HG03439 (cell line): Measurements from ENCODE around the gene RIOK1.
A peak's percentile ranks its signal among the peaks of the same experiment; 100 is the strongest.
"Not testable (repeated sequence)": the region's sequence is repeated elsewhere in the genome, so short reads cannot be mapped to it uniquely, and the experiment has no call there.

Source experiments
- ATAC-seq: cut with Tn5 transposase; IDR thresholded peaks from one replicate; pipeline ENCODE4 v1.9.1; 2021; ENCODE audit warnings: mild to moderate bottlenecking, moderate library complexity; ENCODE audit not compliant: unreplicated experiment

Gene RIOK1

DNA sequence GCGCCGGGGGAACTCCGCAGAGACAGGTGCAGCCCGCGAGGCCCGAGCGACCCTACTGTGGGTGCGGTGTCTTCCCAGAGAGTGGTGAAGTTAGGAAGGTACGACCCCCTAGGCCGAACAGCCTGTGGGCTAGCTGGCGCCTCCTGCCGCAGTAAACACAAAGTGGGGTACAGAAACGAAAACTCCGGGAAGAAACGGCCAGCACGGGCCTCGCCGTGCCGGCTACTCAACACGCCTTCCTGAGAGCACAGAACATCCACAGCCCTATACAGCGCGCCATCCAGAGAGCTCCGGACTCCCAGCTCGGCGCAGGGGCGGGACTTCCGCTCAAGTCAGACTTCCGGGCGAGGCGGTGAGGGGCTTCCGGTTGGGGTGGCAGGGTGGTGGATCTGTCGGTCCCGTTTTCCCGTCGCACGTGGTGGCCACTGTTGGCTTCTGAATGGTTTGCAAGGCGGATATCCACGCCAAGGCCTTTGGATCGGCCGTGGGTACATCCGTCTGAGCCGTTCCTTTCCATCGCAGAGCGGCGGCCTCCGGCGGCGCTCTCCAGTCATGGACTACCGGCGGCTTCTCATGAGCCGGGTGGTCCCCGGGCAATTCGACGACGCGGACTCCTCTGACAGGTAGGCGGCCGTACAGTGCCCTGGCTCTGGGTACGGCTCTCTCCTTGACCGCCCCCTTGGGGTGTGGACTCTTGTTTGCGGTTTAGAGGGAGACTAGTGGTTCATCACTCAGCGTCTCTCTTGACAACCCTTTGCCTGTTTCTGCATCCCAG is at the start of gene RIOK1, which contains the start of gene CAGE1:
Gene RIOK1 (plus strand): TSS at position 358 of the 775 bp plus-strand sequence. CDS start 195 bp downstream, at position 553.
Gene CAGE1 (minus strand): TSS at position 292 of the 775 bp plus-strand sequence. CDS start 2,569 bp downstream, outside the sequence.
- peak; percentile 98 for ATAC-seq

- no peak for ATAC-seq
Measured at GRCh38 chr6:7341271-7341670, 48.3 kb upstream of the RIOK1 start.

GRCh38 chr6:7341989-7342742 is 47.4 kb upstream of the RIOK1 start:
- peak; percentile 70 for ATAC-seq

DNA sequence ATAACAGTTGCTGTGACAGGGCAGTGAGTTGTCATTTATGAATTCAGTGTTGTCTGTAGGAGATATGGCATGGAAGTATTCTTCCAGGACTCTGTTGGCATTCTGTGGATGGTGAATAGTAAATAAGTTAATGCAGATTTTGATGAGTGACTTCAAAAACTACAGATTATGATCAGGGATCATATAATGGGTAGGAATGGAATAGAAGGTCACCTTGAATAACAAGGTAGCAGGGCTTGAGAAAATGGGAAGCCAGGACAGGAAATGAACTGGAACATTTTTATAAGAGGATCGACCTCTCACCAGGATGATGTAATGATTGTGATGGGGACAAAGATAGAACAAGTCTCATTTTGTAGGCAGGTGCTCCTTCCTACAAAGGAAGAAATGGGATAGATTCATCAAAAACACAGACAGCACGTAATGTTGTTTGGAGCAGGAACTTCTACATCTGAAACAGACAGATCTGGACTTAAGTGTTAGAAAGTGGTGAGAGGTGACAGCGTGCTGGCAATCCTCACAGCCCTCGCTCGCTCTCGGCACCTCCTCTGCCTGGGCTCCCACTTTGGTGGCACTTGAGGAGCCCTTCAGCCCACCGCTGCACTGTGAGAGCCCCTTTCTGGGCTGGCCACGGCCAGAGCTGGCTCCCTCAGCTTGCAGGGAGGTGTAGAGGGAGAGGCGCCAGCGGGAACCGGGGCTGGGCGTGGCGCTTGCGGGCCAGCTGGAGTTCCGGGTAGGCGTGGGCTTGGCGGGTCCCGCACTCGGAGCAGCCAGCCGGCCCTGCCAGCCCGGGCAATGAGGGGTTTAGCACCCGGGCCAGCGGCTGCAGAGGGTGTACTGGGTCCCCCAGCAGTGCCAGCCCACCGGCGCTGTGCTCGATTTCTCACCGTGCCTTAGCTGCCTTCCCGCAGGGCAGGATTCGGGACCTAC is 45.8 kb upstream of the RIOK1 start:
- ATAC-seq, result no peak

DNA sequence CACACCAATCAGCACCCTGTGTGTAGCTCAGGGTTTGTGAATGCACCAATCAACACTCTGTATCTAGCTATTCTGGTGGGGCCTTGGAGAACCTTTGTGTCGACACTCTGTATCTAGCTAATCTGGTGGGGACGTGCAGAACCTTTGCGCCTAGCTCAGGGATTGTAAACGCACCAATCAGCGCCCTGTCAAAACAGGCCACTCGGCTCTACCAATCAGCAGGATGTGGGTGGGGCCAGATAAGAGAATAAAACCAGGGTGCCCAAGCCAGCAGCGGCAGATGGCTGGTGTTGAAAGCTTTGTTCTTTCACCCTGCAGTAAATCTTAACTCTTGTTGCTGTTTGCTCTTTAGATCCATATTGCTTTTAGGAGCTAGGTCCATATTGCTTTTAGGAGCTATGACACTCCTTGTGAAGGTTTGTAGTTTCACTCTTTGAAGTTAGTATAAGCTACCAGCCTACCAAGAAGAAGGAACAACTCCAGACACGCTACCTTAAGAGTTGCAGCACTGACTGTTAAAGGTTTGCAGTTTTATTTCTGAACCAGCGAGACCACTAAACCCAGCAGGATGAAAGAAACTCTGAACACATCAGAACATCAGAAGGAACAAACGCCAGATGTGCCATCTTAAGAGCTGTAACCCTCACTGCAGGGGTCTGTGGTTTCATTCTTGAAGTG is 44.7 kb upstream of the RIOK1 start:
- not testable (repeated sequence) for ATAC-seq

DNA sequence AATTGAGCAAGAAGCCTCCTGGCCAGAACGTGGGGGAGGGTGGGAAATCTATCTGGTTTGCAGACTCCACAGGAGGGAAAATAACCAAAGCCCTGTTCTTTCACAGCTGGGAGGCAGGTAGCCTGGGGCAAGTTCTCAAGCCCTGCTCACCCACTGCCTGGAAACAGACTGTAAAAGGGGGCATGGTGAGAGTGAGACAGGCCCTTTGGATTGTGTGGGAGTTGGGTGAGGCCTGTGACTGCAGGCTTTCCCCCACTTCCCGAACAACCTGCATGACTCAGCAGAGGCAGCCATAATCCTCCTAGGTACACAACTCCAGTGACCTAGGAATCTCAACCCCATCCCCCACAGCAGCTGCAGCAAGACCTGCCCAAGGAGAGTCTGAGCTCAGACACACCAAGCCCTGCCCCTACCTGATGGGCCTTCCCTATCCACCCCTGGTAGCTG is 42.0 kb upstream of the RIOK1 start:
- ATAC-seq, result not testable (repeated sequence)

DNA sequence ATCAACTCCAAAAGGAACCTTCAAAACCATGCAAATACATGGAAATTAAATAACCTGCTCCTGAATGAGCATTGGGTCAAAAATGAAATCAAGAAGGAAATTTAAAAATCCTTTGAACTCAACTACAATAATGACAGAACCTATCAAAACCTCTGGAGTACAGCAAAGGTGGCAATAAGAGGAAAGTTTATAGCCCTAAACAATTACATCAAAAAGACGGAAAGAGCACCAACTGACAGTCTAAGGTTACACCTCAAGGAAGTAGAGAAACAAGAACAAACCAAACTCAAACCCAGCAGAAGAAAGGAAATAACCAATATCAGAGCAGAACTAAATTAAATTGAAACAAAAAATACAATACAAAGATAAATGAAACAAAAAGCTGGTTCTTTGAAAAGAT is 39.0 kb upstream of the RIOK1 start:
- ATAC-seq, result not testable (repeated sequence)

DNA sequence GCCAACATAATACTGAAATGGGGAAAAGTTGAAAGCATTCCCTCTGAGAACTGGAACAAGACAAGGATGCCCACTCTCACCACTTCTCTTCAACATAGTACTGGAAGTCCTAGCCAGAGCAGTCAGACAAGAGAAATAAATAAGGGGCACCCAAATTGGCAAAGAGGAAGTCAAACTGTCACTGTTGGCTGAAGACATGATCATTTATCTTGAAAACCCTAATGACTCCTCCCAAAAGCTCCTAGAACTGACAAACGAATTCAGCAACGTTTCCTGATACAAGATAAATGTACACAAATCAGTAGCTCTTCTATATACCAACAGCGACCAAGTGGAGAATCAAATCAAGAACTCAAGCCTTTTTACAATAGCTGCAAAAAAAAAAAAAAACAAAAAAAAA is 37.7 kb upstream of the RIOK1 start:
- not testable (repeated sequence) for ATAC-seq

DNA sequence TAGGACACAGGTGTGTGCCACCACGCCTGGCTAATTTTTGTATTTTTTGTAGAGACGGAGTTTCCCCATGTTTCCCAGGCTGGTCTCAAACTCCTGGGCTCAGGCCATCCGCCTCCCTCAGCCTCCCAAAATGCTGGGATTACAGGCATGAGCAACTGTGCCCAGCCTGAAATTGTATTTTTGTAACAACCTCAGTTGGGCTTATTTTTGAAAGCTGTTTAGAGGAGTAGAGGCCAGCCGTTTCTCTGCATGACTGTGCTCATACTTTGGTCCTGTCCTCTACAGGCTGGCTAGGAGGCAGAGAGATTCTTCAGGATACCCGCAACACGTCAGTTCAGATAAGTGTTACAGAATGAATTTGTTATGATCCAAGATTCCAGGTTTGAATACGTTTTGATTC is 22.2 kb upstream of the RIOK1 start:
- no peak for ATAC-seq

DNA sequence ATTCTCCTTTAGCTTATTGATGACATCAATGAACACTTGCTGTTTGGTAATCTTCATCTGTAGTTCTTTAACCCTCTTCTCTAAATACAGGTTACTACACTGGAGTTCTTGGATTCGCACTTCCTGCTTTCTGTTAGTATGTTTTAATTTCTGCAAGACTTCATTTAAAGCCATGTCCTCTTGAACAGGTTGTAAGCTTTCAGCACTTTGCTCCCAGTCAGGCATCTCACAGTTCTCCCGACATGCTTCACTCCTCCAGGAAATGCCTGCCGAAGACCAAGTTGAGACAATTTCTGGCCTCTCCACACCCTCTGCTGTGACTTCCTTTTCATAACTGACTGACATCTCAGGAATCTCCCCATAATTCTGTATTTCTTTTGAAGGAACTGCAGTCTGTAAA is 15.9 kb upstream of the RIOK1 start:
- ATAC-seq, result no peak

DNA sequence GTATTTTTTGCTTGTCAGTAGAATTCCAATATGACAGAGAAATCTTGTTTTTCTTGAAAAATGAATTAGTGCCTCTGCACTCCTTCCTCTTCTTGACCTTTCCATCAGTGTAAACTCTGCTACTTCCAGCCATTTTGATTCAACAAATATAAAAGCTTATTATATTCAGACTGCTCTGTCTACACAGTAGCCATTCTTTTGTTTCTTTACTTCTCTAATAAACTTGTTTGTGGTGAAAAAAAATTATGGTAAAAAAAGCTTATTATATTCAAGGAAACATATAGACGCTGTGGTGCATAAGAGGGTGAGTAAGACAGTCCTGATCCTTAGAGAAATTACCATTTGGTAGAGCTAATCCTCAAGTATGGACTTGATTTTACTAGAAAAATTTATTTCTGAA is 11.6 kb upstream of the RIOK1 start:
- ATAC-seq, result no peak

GRCh38 chr6:7378740-7379139 is 10.9 kb upstream of the RIOK1 start:
- ATAC-seq, result no peak

DNA sequence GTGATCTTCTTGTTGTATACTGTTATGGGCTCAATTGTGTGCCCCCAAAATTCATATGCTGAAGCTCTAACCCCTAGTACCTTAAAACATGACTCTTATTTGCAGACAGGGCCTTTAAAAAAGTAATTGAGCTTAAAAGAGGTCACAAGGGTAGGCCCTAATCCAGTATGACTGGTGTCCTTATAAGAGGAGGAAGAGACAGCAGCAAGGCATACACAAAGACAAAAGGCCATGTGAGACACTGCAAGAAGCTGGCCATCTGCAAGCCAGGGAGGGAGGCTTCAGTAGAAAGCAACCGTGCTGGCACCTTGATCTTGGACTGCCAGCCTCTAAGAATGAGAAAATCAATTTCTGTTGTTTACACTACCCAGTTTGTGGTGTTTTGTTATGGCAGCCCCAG is 8.5 kb upstream of the RIOK1 start:
- ATAC-seq, result no peak

- ATAC-seq, result no peak
Measured at GRCh38 chr6:7389162-7389450, 502 bp upstream of the RIOK1 start.

DNA sequence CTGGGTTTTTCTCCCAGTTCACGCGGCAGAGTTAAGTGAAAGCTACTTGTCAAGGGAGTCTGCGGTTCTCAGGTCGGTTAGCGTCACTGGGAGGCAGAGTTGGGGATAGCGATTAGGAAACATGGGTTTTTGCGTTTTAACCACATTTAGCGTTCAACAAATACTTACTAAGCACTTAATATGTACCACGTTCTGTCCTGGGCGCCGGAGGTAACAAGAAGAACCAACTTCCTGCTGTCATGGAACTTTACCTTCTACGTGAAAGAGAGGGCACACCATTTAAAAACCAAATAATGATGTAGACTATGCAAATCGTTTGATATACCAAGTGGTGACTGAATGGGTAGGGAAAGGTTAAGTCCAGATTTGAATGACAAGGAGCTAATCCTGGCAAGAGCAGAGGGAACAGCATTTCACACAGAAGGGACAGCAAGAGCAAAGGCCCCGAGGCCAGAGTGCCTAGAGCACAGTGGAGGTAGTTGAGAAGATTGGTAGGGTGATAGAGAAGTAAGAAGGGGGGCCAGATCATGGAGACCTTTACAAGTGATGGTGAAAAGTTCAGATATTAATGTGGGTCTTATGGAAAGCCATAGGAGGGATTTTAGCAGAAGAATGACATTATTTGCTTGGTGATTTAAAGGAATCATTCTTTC is 744 bp downstream of the RIOK1 start:
- ATAC-seq, result no peak

DNA sequence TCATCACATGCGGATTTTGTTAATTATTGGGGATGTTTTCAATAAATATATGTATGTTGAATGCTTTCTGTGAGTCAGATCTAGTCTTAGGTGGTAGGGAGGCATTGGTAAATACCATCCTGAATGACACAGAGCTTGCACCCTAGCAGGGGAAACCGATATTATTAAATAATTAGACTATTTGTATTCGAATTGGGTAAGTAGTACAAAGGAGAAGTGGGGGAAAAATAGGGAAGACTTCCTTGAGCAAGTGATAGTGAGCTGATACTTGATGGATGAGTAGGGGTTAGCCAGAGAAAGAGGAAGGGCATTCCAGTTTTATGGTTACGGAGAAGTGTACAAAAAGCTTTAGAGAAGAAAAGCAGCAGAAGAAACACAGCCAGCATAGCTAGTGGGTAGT is 1.5 kb downstream of the RIOK1 start:
- ATAC-seq, result no peak

- no peak for ATAC-seq
Measured at GRCh38 chr6:7392402-7392801, 2.8 kb downstream of the RIOK1 start.

- ATAC-seq, result no peak
Measured at GRCh38 chr6:7401075-7401474, 11.5 kb downstream of the RIOK1 start.

- no peak for ATAC-seq
Measured at GRCh38 chr6:7402716-7403115, 13.1 kb downstream of the RIOK1 start.

DNA sequence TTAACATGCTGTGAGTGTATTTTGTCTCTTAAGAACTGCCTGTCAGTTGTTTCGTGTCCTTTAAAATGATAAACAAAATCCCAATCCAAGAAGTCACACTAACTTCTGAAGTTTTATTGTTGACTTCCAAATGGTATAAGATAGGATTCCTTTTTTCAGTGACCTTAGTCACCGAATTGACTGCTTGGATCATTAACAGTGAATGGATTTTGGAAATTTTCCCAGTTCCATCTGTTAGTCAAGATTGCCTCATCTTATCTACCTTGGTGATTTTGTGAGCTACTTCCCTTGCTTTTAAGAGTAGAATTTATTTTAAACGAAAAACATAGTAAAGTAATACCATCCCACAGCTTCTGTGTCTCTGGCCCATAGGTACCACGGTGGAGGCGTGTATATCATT is 14.9 kb downstream of the RIOK1 start:
- no peak for ATAC-seq
